ENCODE measurements around the gene CAMK1D.
"Not testable (repeated sequence)": the region's sequence is repeated elsewhere in the genome, so short reads cannot be mapped to it uniquely, and the experiment has no call there.

The CAMK1D gene

DNA sequence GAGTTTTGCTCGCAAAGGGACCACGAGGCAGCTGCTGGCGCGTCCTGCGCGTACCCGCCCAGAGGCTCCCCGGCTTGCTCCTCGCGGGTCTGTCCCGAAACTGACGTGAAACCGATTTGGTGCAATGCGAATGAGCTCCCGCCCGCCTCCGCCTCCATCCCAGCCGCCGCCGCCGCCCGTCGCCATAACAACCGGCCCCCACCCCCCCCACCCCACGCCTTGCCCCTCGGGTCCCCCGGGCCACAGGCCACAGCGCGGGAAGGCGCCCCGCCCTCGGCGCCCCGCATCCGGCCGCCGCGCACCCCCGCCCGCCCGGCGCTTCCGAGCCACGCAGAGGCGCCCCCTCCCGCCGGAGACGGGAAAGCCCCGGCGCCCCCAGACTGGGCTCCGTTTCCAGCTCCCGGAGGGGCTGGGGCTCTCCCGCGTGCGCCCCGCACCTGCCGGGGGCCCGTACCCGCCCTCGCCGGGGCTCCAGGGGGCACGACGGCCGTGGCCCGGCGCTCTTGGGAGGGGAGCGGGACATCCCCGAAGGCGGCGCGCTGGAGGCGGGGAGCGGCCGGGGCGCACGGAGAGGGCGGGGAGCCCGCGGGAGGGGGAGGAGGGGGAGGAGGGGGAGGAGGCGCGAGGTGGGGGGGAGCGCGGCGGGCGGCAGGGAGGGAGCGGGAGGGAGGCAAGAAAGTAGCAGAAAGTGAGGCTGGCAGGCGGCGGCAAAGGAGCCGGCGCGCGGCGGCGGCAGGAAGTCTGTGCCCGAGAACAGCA, at the start of gene CAMK1D:
Gene CAMK1D (plus strand): TSS at position 678 of the 759 bp plus-strand sequence.
- in situ Hi-C loops (cut with MboI; ENCODE audit: low sequenced_read_pairs) = no loop called here

DNA sequence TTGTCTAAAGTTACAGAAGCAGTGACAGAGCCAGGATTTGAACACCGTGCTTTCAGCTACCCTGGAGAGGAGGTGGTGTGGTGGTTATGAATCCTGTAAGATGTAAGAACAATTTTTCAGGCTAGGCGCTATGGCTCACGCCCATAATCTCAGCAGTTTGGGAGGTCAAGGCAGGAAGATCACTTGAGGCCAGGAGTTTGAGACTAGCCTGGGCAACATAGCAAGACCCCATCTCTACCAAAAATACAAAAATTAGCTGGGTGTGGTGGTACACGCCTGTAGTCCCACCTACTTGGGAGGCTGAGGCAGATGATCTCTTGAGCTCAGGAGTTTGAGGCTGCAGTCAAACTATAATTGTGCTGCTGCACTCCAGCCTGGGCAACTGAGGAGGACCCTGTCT, 48.3 kb upstream of the CAMK1D start:
- in situ Hi-C loops (cut with MboI; ENCODE audit: low sequenced_read_pairs) = not testable (repeated sequence)

DNA sequence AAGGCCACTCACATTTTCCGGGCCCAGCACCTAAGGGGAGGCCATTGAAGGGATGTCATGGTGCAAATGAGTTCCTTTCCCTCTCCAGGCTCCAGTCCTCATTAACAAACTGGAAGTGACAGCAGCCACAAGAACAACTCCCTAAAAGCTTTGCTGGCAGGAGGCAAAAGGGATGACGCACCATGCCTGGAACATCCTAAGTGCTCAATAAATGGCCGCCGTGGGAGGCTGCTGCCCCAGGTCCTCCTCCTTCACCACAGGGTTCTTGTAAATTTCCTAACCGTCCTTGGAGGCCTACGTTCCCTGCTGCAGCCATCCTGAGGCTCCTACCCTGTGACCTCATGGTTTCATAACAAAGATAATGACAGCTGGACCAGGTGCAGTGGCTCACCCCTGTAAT, 41.3 kb upstream of the CAMK1D start:
- in situ Hi-C loops (cut with MboI; ENCODE audit: low sequenced_read_pairs) = no loop called here

DNA sequence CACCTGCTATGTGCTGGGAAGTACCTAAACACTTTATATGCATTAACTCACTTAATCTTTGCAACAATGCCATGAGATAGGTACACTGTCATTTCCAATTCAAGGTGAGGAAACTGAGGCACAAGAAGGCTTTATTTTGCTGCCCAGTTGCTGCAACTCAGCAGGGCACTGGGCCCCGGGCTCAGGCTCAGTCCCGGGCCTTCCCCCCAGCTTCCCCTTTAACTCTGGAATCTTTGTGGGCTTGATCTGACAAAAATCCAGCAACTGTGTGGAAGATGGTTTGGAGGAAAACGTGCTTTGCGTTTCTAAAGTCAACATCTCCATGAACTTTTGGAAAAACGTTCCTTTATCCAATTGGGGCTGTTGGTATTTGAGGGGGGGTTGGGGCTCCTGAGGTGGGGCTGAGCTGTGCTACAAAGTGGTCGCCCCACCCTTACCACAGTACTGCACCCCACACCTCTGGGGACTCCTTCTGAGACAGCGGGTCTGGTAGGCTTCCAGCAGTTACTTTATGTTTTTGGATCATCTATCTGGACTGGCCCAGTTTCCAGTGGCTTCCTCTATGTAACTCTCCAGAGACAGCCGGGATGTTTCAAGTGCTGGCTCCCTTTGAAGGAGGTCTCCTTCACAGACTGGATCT, 40.5 kb upstream of the CAMK1D start:
- in situ Hi-C loops (cut with MboI; ENCODE audit: low sequenced_read_pairs) = no loop called here

DNA sequence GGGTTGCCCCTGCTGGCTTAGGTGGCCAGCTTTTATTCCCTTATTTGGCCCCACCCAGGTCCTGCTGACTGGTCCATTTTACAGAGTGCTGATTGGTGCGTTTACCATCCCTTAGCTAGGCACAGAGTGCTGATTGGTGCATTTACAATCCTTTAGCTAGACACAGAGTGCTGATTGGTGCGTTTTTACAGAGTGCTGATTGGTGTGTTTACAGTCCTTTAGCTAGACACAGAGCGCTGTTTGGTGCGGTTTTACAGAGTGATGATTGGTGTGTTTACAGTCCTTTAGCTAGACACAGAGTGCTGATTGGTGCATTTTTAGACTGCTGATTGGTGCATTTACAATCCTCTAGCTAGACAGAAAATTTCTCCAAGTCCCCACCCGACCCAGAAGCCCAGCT, 39.6 kb upstream of the CAMK1D start:
- in situ Hi-C loops (cut with MboI; ENCODE audit: low sequenced_read_pairs) = not testable (repeated sequence)

GRCh38 chr10:12314836-12315235, 34.5 kb upstream of the CAMK1D start:
- in situ Hi-C loops (cut with MboI; ENCODE audit: low sequenced_read_pairs) = no loop called here

DNA sequence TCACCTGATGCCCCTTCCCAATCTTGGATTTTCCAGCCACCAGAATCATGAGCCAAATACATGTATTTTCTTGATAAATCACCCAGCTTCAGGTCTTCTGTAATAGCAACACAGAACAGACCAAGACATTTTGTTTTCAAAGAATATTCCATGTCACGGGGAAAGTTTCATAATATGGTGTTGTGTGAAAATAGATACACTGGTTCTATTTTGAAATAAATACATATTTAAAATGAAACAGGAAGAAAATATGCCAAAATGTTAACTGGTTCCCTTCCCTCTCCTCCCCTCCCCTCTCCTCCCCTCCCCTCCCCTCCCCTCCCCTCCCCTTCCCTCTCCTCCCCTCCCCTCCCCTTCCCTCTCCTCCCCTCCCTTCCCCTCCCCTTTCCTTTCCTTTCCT, 30.3 kb upstream of the CAMK1D start:
- in situ Hi-C loops (cut with MboI; ENCODE audit: low sequenced_read_pairs) = no loop called here

- in situ Hi-C loops (cut with MboI; ENCODE audit: low sequenced_read_pairs) = no loop called here
Observed at GRCh38 chr10:12320892-12321291, 28.5 kb upstream of the CAMK1D start.

DNA sequence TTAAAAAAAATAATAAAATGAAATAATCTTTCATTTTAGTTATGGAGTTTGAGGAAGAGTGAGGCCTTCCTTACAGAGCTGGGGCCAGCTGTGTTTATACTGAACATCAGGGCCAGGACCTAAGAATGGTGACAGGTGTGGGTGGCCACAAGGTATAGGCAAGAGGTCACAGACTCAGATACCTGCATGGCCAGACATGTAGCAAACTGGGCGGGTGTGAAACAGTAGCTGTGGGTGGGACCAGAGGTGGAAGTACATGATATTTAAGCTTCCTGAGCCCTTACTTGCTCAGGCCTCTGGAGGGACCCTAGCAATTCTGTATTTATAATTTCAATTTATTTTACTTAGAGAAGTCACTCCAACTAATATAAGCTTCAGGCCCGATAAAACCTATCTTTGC, 27.7 kb upstream of the CAMK1D start:
- in situ Hi-C loops (cut with MboI; ENCODE audit: low sequenced_read_pairs) = no loop called here

- in situ Hi-C loops (cut with MboI; ENCODE audit: low sequenced_read_pairs) = no loop called here
Observed at GRCh38 chr10:12322583-12323131, 26.7 kb upstream of the CAMK1D start.

- in situ Hi-C loops (cut with MboI; ENCODE audit: low sequenced_read_pairs) = no loop called here
Observed at GRCh38 chr10:12324530-12324929, 24.8 kb upstream of the CAMK1D start.

DNA sequence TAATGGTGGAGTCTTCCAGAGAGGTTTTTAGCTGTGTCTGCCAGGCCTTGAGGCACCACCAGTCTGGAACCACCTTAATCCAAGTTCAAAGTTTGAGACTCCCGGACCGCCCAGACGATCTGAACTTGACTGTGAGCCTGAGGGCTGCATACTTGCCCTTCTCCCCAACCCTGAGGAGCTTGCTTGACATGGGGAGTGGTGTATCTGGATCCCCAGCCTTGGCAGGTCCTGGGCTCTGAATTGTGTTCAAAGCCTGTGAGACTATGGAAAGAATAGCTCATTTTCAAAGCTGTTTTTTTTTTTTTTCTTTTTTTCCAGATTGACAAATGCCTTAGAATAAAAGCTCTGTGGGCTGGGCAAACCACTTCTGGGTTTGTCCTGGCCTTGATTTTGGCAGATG, 22.3 kb upstream of the CAMK1D start:
- in situ Hi-C loops (cut with MboI; ENCODE audit: low sequenced_read_pairs) = no loop called here

DNA sequence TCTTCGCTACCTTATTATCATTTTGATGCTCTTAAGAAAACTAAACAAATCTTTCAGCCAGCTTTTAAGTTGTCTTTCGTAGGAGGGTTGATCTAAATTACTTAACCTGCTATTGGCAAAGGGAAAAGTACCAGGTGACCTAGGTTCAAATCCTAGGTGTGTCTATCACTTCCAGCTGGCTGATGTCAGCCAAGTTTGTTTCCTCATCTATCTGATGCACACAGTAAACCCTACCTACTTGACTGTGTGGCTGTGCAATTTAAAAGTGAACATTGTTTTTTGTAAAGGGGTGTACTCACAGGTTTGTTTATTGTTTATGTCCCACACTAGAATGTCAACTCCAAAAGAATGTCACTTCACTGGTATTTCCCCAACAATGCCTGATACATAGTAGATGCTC, 21.9 kb upstream of the CAMK1D start:
- in situ Hi-C loops (cut with MboI; ENCODE audit: low sequenced_read_pairs) = no loop called here

DNA sequence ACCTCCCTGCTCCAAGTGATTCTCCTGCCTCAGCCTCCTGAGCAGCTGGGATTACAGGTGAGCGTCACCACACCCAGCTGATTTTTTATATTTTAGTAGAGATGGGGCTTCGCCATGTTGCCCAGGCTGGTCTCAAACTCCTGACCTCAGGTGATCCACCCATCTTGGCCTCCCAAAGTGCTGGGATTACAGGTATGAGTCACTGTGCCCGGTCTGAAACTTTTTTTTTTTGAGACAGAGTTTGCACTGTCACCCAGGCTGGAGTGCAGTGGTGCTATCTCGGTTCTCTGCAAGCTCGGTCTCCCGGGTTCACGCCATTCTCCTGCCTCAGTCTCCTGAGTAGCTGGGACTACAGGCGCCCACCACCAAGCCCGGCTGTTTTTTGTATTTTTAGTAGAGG, 21.0 kb upstream of the CAMK1D start:
- in situ Hi-C loops (cut with MboI; ENCODE audit: low sequenced_read_pairs) = not testable (repeated sequence)

DNA sequence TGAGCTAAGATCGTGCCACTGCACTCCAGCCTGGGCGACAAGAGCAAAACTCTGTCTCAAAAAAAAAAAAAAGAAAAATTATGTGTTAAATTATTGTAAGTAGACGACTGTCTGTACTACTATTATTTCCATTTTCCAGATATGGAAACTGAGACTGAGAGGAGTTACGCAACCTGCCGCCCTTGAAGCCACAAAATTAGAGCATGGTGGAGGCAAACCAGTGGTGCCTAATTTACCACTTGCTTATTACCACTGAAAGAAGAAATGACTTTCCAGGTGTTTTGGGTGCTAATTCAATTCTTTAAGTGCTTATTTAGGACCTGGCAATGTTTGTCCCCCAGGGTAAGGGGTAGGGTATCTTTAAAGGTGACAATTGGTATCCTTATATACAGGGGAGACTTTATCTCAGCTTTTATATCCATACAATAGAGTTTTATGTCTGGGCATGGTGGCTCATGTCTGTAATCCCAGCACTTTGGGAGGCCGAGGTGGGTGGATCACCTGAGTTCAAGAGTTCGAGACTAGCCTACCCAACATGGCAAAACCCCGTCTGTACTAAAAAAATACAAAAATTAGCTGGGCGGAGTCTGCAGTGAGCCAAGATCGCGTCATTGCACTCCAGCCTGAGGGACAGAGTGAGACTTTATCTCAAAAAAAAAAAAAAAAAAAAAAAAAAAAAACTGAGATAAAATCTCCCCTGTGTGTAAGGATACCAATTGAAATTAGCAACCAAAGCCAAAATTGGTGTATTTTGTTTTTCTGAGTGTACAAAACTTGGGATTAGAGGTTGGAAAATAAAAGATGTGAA, 16.6 kb upstream of the CAMK1D start:
- in situ Hi-C loops (cut with MboI; ENCODE audit: low sequenced_read_pairs) = no loop called here

- in situ Hi-C loops (cut with MboI; ENCODE audit: low sequenced_read_pairs) = no loop called here
Observed at GRCh38 chr10:12333380-12334185, 15.8 kb upstream of the CAMK1D start.

GRCh38 chr10:12334186-12334530, 15.2 kb upstream of the CAMK1D start:
- in situ Hi-C loops (cut with MboI; ENCODE audit: low sequenced_read_pairs) = no loop called here

- in situ Hi-C loops (cut with MboI; ENCODE audit: low sequenced_read_pairs) = not testable (repeated sequence)
Observed at GRCh38 chr10:12335169-12335568, 14.2 kb upstream of the CAMK1D start.

- in situ Hi-C loops (cut with MboI; ENCODE audit: low sequenced_read_pairs) = no loop called here
Observed at GRCh38 chr10:12337453-12338372, 11.6 kb upstream of the CAMK1D start.

GRCh38 chr10:12338981-12339380, 10.4 kb upstream of the CAMK1D start:
- in situ Hi-C loops (cut with MboI; ENCODE audit: low sequenced_read_pairs) = no loop called here
